DMS53 (cell line): ENCODE results near the gene PXDC1.
"Not testable (repeated sequence)": the region's sequence is repeated elsewhere in the genome, so short reads cannot be mapped to it uniquely, and the experiment has no call there.

Experiments used
- DNase-seq: peaks from one replicate; lab custom pipeline; 2025; lab: John Stamatoyannopoulos, UW

Gene PXDC1

DNA sequence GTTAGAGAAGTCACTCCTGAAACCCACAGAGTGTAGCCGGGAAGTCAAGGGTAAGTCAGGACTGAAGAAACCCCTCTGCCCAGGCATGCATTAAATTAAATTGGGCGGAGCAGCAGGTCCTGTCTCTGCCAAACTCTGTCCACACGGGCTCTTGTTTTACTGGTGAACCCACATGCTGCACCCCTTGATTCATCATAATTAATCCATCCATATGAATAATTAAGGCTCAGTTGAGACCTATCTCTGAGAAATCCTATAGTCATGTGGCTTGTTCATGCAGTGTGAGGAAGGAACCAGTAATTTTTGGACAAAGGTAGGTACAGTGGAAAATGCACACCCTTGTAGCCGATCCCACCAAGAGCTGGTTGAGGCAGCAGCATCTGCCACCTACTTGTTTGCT is 43.0 kb downstream of the PXDC1 start:
- no peak for DNase-seq

- DNase-seq = no peak
Measured at GRCh38 chr6:3707751-3708412, 43.6 kb downstream of the PXDC1 start.

DNA sequence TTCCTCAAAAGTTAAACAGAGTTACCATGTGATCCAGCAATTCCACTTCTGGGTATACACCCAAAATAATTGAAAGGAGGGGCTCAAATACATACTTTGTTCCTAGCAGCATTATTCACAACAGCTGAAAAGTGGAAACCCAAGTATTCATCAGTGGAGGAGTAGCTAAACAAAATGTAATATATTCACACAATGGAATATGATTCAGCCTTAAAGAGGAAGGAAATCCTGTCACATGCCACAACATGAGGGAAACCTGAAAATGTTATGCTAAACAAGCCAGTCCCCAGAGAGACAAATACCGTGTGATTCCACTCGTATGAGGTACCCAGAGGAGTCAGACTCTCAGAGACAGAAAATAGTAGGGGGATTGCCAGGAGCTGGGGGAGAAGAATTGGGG is 44.5 kb downstream of the PXDC1 start:
- DNase-seq = no peak

DNA sequence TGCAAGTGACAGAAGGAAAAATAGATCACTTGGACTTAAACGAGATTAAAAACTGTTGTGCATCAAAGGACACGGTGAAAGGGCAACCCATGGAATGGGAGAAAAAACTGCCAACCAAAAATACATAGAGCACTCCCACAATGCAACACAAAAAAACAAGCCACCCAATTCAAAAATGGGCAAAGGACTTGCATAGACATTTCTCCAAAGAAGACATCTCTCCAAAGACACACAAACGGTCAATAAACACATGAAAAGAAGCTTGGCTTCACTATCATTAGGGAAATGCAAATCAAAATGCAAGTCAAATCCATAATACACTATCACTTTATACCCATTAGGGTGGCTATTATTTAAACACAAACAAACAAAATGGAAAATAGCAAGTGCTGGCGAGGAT is 45.0 kb downstream of the PXDC1 start:
- DNase-seq = no peak

DNA sequence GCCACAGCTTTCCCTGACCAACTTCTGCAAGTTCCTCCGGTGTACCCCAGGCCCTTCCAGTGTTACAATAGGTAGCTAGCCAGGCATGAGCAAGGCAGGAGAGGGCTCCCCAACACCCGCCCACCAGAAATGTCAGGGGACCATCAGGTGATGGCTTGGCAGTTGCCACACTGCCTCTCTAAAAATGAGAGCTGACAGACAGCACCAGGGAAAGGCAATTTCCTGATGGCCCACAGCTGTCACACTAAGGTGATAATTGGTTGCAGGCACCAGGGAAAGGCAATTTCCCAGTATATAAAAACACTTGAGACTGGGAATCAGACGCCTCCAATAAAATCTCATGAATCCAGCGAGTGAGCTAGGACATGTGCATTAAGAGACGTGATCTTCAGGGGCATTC is 49.9 kb downstream of the PXDC1 start:
- no peak for DNase-seq

DNA sequence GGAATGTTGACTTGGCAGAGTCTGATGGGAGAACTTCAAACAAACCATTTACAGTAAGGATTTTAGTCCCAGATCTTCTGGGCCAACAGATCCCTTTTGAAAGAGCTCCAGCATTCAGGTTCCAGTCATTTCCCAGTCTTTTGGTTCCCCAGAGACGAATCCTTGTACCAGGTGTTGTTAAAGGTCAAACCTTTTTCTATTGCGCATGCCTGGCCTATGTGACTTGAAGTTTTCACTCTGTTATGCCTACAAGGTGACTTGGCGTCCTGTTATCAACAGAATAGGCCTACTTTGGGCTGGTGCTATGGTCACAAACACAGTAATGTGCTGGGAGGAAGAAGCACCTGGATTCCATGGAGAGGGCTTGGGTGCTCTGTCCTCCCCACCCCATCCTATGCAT is 52.3 kb downstream of the PXDC1 start:
- no peak for DNase-seq

GRCh38 chr6:3698021-3698420 is 53.5 kb downstream of the PXDC1 start:
- DNase-seq = no peak

GRCh38 chr6:3697609-3698008 is 53.9 kb downstream of the PXDC1 start:
- no peak for DNase-seq

GRCh38 chr6:3696525-3697088 is 54.9 kb downstream of the PXDC1 start:
- no peak for DNase-seq

- DNase-seq = no peak
Measured at GRCh38 chr6:3695065-3695817, 56.3 kb downstream of the PXDC1 start.

DNA sequence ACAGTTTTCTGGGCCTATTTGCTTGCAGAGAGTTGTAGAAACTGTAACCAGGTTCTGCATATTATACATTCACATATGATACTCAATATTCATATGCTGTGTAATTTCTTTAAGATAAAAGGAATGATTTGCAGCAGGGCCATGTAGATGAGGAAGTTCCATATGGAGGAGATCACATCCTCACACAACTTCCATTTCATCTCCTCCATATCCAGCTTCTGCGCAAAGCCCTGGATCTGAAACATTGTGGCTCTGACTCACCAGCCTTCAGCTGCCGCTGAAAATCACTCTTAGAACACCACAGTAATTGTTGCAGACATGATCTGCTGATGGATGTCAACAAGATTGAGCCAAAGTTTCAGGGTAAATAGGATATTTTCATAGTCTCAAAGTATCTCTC is 57.7 kb downstream of the PXDC1 start:
- DNase-seq = no peak

- DNase-seq = no peak
Measured at GRCh38 chr6:3690506-3690905, 61.0 kb downstream of the PXDC1 start.

DNA sequence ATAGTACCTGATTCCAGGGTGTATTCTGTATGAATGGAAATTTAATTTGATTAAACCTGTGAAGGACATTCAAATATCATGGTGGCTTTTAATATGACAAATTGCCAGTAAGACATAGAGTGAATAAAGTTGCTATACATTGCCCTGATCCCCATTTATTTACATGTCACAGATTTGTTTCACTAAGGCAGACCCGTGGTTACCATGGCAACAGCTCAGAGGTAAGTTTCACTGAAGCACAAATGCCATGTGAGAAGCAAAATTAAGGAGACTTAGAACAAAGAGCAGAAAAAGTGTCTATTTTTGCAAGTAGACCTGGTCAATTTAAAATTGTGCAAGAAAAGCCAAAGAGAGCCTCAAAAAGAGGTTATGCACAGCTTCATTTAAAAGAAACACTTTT is 63.7 kb downstream of the PXDC1 start:
- peak; percentile 41 for DNase-seq

- DNase-seq = no peak
Measured at GRCh38 chr6:3683331-3683730, 68.2 kb downstream of the PXDC1 start.

GRCh38 chr6:3678946-3679345 is 72.6 kb downstream of the PXDC1 start:
- DNase-seq = no peak

GRCh38 chr6:3677751-3678150 is 73.8 kb downstream of the PXDC1 start:
- DNase-seq = not testable (repeated sequence)

GRCh38 chr6:3677351-3677750 is 74.2 kb downstream of the PXDC1 start:
- DNase-seq = not testable (repeated sequence)
